ENCODE measurements around the gene TPSB2.

GRCh38 chr16:1258225-1258600, 28.2 kb upstream of the TPSB2 start:
- TF ChIP-seq POLR2AphosphoS5 (IDR thresholded peaks at IDR 0.05) (no peak), CTCF (IDR thresholded peaks at IDR 0.05) (no peak), POLR2A (IDR thresholded peaks at IDR 0.05) (no peak), EP300 (IDR thresholded peaks at IDR 0.05) (no peak)
